Loucy (cell line): ENCODE measurements around the gene ZNF284.

Experiments used
- H2AFZ ChIP-seq: fragments of 200-600 bp; sonication (generic); 2 replicates; pipeline ENCODE4 v1.6.0; 2016; ENCODE audit warnings: antibody characterized with exemption, mild to moderate bottlenecking, low read length, moderate library complexity
- H3F3A ChIP-seq: fragments of 200-600 bp; 2 replicates; pipeline ENCODE4 v1.6.0; 2016; ENCODE audit warnings: antibody characterized with exemption, low read depth, mild to moderate bottlenecking
- H3K27me3 ChIP-seq: fragments of 200-600 bp; sonication (generic); 2 replicates; pipeline ENCODE4 v1.6.1; 2014; ENCODE audit warnings: low read length, mild to moderate bottlenecking; ENCODE audit not compliant: insufficient read depth, poor library complexity, severe bottlenecking
- H3K36me3 ChIP-seq: fragments of 200-600 bp; sonication (generic); 2 replicates; pipeline ENCODE4 v1.6.1; 2016; ENCODE audit warnings: low read length; ENCODE audit not compliant: insufficient read depth
- H3K4me1 ChIP-seq: fragments of 200-600 bp; sonication (generic); 2 replicates; pipeline ENCODE4 v1.5.1; 2014; ENCODE audit warnings: low read length, mild to moderate bottlenecking; ENCODE audit not compliant: insufficient read depth, poor library complexity, severe bottlenecking
- H3K4me2 ChIP-seq: fragments of 200-600 bp; sonication (generic); 2 replicates; pipeline ENCODE4 v1.6.0; 2014; ENCODE audit warnings: antibody characterized with exemption, low read length, low read depth, mild to moderate bottlenecking; ENCODE audit not compliant: poor library complexity, severe bottlenecking
- H3K4me3 ChIP-seq: fragments of 200-600 bp; sonication (generic); 2 replicates; pipeline ENCODE4 v1.5.1; 2014; ENCODE audit warnings: low read length, mild to moderate bottlenecking, mixed read lengths; ENCODE audit not compliant: poor library complexity, severe bottlenecking
- H3K79me2 ChIP-seq: fragments of 200-600 bp; sonication (generic); 2 replicates; pipeline ENCODE4 v1.6.1; 2014; ENCODE audit warnings: low read length; ENCODE audit not compliant: insufficient read depth
- H3K9ac ChIP-seq: fragments of 200-600 bp; sonication (generic); 2 replicates; pipeline ENCODE4 v1.6.0; 2014; ENCODE audit warnings: mild to moderate bottlenecking, low read depth, low read length, moderate library complexity; ENCODE audit not compliant: poor library complexity, severe bottlenecking
- H3K9me2 ChIP-seq: fragments of 200-600 bp; sonication (generic); replicated peaks from 2 replicates; pipeline ENCODE4 v1.6.1; 2016; ENCODE audit warnings: low read depth, low read length, mixed read lengths
- H3K9me3 ChIP-seq: fragments of 200-600 bp; sonication (generic); 2 replicates; pipeline ENCODE4 v1.6.1; 2014; ENCODE audit warnings: mild to moderate bottlenecking, antibody characterized with exemption, low read length, low read depth; ENCODE audit not compliant: insufficient read depth
- H4K20me1 ChIP-seq: fragments of 200-600 bp; sonication (generic); 2 replicates; pipeline ENCODE4 v1.6.0; 2014; ENCODE audit warnings: antibody characterized with exemption, low read length, mild to moderate bottlenecking; ENCODE audit not compliant: insufficient read depth, poor library complexity, severe bottlenecking
- CTCF ChIP-seq: fragments of 200-600 bp; sonication (generic); conservative IDR thresholded peaks from 2 replicates; pipeline ENCODE4 v1.5.1; 2014; ENCODE audit warnings: mild to moderate bottlenecking, antibody characterized with exemption, low read length
- EZH2phosphoT487 ChIP-seq: fragments of 200-600 bp; IDR thresholded peaks from 2 replicates; pipeline ENCODE4 v1.6.1; 2018; ENCODE audit warnings: antibody characterized with exemption, mild to moderate bottlenecking, moderate library complexity, borderline replicate concordance

ZNF284 gene

DNA sequence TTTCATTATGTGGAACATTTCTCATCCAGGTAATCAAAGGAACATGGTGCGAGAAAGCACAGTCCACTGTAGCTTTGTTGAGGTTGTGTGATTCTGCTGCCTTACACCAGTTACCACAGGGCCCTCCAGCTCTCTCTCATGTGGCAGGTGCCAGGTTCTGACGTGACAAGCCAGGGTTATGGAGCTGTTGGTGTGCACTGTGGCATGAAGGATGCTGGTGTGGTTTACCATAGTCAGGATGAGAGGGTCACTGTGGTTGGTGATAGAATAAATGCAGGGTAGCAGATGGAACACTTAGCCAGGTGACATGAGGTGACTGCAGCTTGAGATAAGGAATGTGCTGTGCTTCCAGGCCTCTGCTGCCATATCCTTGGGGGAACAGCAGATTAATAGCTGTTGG is 12.7 kb upstream of the ZNF284 start:
- no peak overlapping the region for H3K9ac ChIP-seq
- H3K9me2 ChIP-seq = no peaks in the 10 kb centered on the region
- no peak overlapping the region for H3K4me2 ChIP-seq
- no peaks in the 10 kb centered on the region for H3K36me3 ChIP-seq
- H3F3A ChIP-seq = no peaks in the 10 kb centered on the region
- no peak overlapping the region for H2AFZ ChIP-seq
- no peaks in the 10 kb centered on the region for H3K79me2 ChIP-seq
- no peak for TF ChIP-seq EZH2phosphoT487
- TF ChIP-seq CTCF = no peak
- H3K27me3 ChIP-seq = no peaks in the 10 kb centered on the region
- no peaks in the 10 kb centered on the region for H3K9me3 ChIP-seq
- no peak overlapping the region for H3K4me3 ChIP-seq
- H4K20me1 ChIP-seq = no peaks in the 10 kb centered on the region
- no peaks in the 10 kb centered on the region for H3K4me1 ChIP-seq

GRCh38 chr19:44061038-44061437 is 10.9 kb upstream of the ZNF284 start:
- H4K20me1 ChIP-seq = no peaks in the 10 kb centered on the region
- no peaks in the 10 kb centered on the region for H3K9me2 ChIP-seq
- H3K4me2 ChIP-seq = no peak overlapping the region
- H3K4me1 ChIP-seq = no peaks in the 10 kb centered on the region
- H3K4me3 ChIP-seq = no peak overlapping the region
- H2AFZ ChIP-seq = no peak overlapping the region
- no peaks in the 10 kb centered on the region for H3K79me2 ChIP-seq
- H3K27me3 ChIP-seq = no peaks in the 10 kb centered on the region
- H3K9ac ChIP-seq = no peak overlapping the region
- peaks cover 4% of the 10 kb centered on the region; the same call in 1 of the 2 replicates for H3K9me3 ChIP-seq
- no peaks in the 10 kb centered on the region for H3F3A ChIP-seq
- TF ChIP-seq CTCF (no peak), EZH2phosphoT487 (no peak)
- no peaks in the 10 kb centered on the region for H3K36me3 ChIP-seq

DNA sequence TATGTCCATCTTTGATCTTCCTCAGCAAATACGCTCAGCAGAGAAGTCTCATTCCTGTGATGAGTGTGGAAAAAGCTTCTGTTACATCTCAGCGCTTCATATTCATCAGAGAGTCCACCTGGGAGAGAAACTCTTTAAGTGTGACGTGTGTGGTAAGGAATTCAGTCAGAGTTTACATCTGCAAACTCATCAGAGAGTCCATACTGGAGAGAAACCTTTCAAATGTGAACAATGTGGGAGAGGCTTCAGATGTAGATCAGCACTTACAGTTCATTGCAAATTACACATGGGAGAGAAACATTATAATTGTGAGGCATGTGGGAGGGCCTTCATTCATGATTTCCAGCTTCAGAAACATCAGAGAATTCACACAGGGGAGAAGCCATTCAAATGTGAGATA is 5.7 kb upstream of the ZNF284 start:
- Histone ChIP-seq H3K79me2 (no peaks in the 10 kb centered on the region), H3K36me3 (no peaks in the 10 kb centered on the region), H3K4me1 (no peaks in the 10 kb centered on the region), H3K9me3 (peaks cover 15% of the 10 kb centered on the region; the same call in 1 of the 2 replicates), H4K20me1 (no peaks in the 10 kb centered on the region), H3K9me2 (no peaks in the 10 kb centered on the region), H2AFZ (no peak overlapping the region), H3K4me2 (no peak overlapping the region), H3K27me3 (peaks cover 32% of the 10 kb centered on the region), H3F3A (no peaks in the 10 kb centered on the region), H3K4me3 (no peak overlapping the region), H3K9ac (no peak overlapping the region)
- no peak for TF ChIP-seq EZH2phosphoT487
- TF ChIP-seq CTCF = no peak
